Loucy (cell line): Measurements from ENCODE around the gene PEX19.

ENCODE experiments used
- H2AFZ ChIP-seq: fragments of 200-600 bp; sonication (generic); 2 replicates; pipeline ENCODE4 v1.6.0; 2016; ENCODE audit warnings: antibody characterized with exemption, mild to moderate bottlenecking, low read length, moderate library complexity
- H3F3A ChIP-seq: fragments of 200-600 bp; 2 replicates; pipeline ENCODE4 v1.6.0; 2016; ENCODE audit warnings: antibody characterized with exemption, low read depth, mild to moderate bottlenecking
- H3K27me3 ChIP-seq: fragments of 200-600 bp; sonication (generic); 2 replicates; pipeline ENCODE4 v1.6.1; 2014; ENCODE audit warnings: low read length, mild to moderate bottlenecking; ENCODE audit not compliant: insufficient read depth, poor library complexity, severe bottlenecking
- H3K36me3 ChIP-seq: fragments of 200-600 bp; sonication (generic); 2 replicates; pipeline ENCODE4 v1.6.1; 2016; ENCODE audit warnings: low read length; ENCODE audit not compliant: insufficient read depth
- H3K4me1 ChIP-seq: fragments of 200-600 bp; sonication (generic); 2 replicates; pipeline ENCODE4 v1.5.1; 2014; ENCODE audit warnings: low read length, mild to moderate bottlenecking; ENCODE audit not compliant: insufficient read depth, poor library complexity, severe bottlenecking
- H3K4me2 ChIP-seq: fragments of 200-600 bp; sonication (generic); 2 replicates; pipeline ENCODE4 v1.6.0; 2014; ENCODE audit warnings: antibody characterized with exemption, low read length, low read depth, mild to moderate bottlenecking; ENCODE audit not compliant: poor library complexity, severe bottlenecking
- H3K4me3 ChIP-seq: fragments of 200-600 bp; sonication (generic); 2 replicates; pipeline ENCODE4 v1.5.1; 2014; ENCODE audit warnings: low read length, mild to moderate bottlenecking, mixed read lengths; ENCODE audit not compliant: poor library complexity, severe bottlenecking
- H3K79me2 ChIP-seq: fragments of 200-600 bp; sonication (generic); 2 replicates; pipeline ENCODE4 v1.6.1; 2014; ENCODE audit warnings: low read length; ENCODE audit not compliant: insufficient read depth
- H3K9ac ChIP-seq: fragments of 200-600 bp; sonication (generic); 2 replicates; pipeline ENCODE4 v1.6.0; 2014; ENCODE audit warnings: mild to moderate bottlenecking, low read depth, low read length, moderate library complexity; ENCODE audit not compliant: poor library complexity, severe bottlenecking
- H3K9me2 ChIP-seq: fragments of 200-600 bp; sonication (generic); replicated peaks from 2 replicates; pipeline ENCODE4 v1.6.1; 2016; ENCODE audit warnings: low read depth, low read length, mixed read lengths
- H3K9me3 ChIP-seq: fragments of 200-600 bp; sonication (generic); 2 replicates; pipeline ENCODE4 v1.6.1; 2014; ENCODE audit warnings: mild to moderate bottlenecking, antibody characterized with exemption, low read length, low read depth; ENCODE audit not compliant: insufficient read depth
- H4K20me1 ChIP-seq: fragments of 200-600 bp; sonication (generic); 2 replicates; pipeline ENCODE4 v1.6.0; 2014; ENCODE audit warnings: antibody characterized with exemption, low read length, mild to moderate bottlenecking; ENCODE audit not compliant: insufficient read depth, poor library complexity, severe bottlenecking
- EZH2phosphoT487 ChIP-seq: fragments of 200-600 bp; IDR thresholded peaks from 2 replicates; pipeline ENCODE4 v1.6.1; 2018; ENCODE audit warnings: antibody characterized with exemption, mild to moderate bottlenecking, moderate library complexity, borderline replicate concordance
- TF ChIP-seq, protein P1 (sequence below): fragments of 200-600 bp; sonication (generic); conservative IDR thresholded peaks from 2 replicates; pipeline ENCODE4 v1.5.1; 2014; ENCODE audit warnings: mild to moderate bottlenecking, antibody characterized with exemption, low read length

Gene PEX19

GRCh38 chr1:160227034-160227433 lies 57.9 kb downstream of the PEX19 start:
- H3K9me2 ChIP-seq = no peaks in the 10 kb centered on the region
- H3K9ac ChIP-seq = no peak overlapping the region
- H3K36me3 ChIP-seq = peaks cover 99% of the 10 kb centered on the region
- H4K20me1 ChIP-seq = no peaks in the 10 kb centered on the region
- no peak overlapping the region for H3K4me3 ChIP-seq
- no peaks in the 10 kb centered on the region for H3K4me1 ChIP-seq
- no peaks in the 10 kb centered on the region for H3K79me2 ChIP-seq
- no peaks in the 10 kb centered on the region for H3F3A ChIP-seq
- TF ChIP-seq, protein P1, sequence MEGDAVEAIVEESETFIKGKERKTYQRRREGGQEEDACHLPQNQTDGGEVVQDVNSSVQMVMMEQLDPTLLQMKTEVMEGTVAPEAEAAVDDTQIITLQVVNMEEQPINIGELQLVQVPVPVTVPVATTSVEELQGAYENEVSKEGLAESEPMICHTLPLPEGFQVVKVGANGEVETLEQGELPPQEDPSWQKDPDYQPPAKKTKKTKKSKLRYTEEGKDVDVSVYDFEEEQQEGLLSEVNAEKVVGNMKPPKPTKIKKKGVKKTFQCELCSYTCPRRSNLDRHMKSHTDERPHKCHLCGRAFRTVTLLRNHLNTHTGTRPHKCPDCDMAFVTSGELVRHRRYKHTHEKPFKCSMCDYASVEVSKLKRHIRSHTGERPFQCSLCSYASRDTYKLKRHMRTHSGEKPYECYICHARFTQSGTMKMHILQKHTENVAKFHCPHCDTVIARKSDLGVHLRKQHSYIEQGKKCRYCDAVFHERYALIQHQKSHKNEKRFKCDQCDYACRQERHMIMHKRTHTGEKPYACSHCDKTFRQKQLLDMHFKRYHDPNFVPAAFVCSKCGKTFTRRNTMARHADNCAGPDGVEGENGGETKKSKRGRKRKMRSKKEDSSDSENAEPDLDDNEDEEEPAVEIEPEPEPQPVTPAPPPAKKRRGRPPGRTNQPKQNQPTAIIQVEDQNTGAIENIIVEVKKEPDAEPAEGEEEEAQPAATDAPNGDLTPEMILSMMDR = no peak
- TF ChIP-seq EZH2phosphoT487 = no peak
- H3K27me3 ChIP-seq = no peaks in the 10 kb centered on the region
- H2AFZ ChIP-seq = no peak overlapping the region
- no peak overlapping the region for H3K4me2 ChIP-seq
- no peaks in the 10 kb centered on the region for H3K9me3 ChIP-seq
